Activated T-helper 2 cell treated with anti-CD3 and anti-CD28 coated beads, Interferon-gamma antibody, Interleukin-2, Interleukin-4, amounts not matched to agents 10 μg/mL and 5 μg/mL and 100 μg/mL, durations not matched to agents 14 hours and 24 hours and 36 hours (primary cell): ENCODE data around the gene LHFPL3. TPM values are rescaled to one million over a fixed set of nuclear protein-coding genes. Genes with fewer than 3 reads are reported as not detected.

Experiments used
- DNase-seq: peaks from one replicate; pipeline ENCODE4 v3.0.0; 2021; ENCODE audit warnings: low spot score
- H3K27ac Mint-ChIP-seq: one replicate; pipeline ENCODE4 v1.8.0; 2021; ENCODE audit warnings: mixed read lengths
- H3K27me3 Mint-ChIP-seq: one replicate; pipeline ENCODE4 v1.8.0; 2021; ENCODE audit warnings: low read depth, mixed read lengths
- H3K36me3 Mint-ChIP-seq: one replicate; pipeline ENCODE4 v1.8.0; 2021; ENCODE audit warnings: low read depth, mixed read lengths
- H3K4me1 Mint-ChIP-seq: one replicate; pipeline ENCODE4 v1.8.0; 2021; ENCODE audit warnings: low read depth, mixed read lengths
- H3K4me3 Mint-ChIP-seq: one replicate; pipeline ENCODE4 v1.8.0; 2021; ENCODE audit warnings: low read depth, mild to moderate bottlenecking, moderate library complexity, mixed read lengths
- H3K9me3 Mint-ChIP-seq: one replicate; pipeline ENCODE4 v1.8.0; 2021; ENCODE audit warnings: mixed read lengths
- intact Hi-C: fragments of 100-400 bp; cut with micrococcal nuclease; formaldehyde crosslinking; loops from one replicate; pipeline ENCODE4 v1.15.1; 2023
- total RNA-seq: library from RNA; stranded (reverse); gene quantifications from 2 replicates; pipeline ENCODE4 v1.2.3, GENCODE V29; 2022

Gene LHFPL3
- total RNA-seq, 1 donor from 2014 or later: not detected

DNA sequence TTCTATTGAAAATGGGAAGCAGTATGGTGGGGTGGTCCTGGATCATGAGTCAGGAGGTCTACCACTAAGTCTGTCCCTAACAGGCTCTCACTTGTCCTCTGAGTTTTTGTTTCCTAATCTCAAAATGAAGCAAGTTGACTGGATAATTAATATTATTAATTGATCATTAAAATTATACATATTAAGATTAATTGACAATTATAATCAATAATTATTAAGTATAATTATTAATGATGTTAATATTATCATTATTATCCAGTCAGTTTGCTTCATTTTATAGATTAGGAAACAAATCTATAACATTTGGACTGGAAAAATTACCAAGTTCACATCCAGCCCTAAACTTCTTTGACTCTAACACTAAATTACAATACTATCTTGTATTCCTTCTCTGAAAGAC is 511.4 kb downstream of the LHFPL3 start:
- intact Hi-C loops: no loop called here
- peaks cover 24% of the 10 kb centered on the region for H3K27me3 Mint-ChIP-seq

DNA sequence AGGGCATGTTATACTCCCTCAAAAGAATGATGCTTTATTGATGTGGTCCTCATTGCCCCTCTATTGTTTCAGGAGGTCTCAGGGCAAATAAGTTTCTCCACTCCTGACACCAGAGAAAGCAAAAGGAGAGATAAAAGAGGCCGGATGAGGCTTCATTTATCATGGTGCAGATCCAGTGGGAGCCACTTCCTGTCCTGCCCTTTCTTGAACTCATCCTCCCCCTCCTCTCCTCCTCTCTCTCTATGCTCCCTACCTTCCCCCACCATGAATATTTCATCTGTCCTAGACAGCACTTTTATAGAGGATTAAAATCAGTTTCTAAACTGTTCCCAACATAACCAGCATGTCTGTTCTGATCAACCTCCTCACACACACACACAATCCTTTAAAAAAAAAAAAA is 513.4 kb downstream of the LHFPL3 start:
- no peaks in the 10 kb centered on the region for H3K36me3 Mint-ChIP-seq
- DNase-seq: no peak
- H3K27ac Mint-ChIP-seq: no peak overlapping the region
- intact Hi-C loops: no loop called here
- no peak overlapping the region for H3K4me3 Mint-ChIP-seq
- no peaks in the 10 kb centered on the region for H3K9me3 Mint-ChIP-seq
- no peaks in the 10 kb centered on the region for H3K4me1 Mint-ChIP-seq
- peaks cover 29% of the 10 kb centered on the region for H3K27me3 Mint-ChIP-seq

More for the DNA sequence above, 511.4 kb downstream of the LHFPL3 start:
- Mint-ChIP-seq H3K36me3 (no peaks in the 10 kb centered on the region), H3K4me1 (no peaks in the 10 kb centered on the region), H3K9me3 (no peaks in the 10 kb centered on the region), H3K4me3 (no peak overlapping the region), H3K27ac (no peak overlapping the region)
- DNase-seq: no peak

DNA sequence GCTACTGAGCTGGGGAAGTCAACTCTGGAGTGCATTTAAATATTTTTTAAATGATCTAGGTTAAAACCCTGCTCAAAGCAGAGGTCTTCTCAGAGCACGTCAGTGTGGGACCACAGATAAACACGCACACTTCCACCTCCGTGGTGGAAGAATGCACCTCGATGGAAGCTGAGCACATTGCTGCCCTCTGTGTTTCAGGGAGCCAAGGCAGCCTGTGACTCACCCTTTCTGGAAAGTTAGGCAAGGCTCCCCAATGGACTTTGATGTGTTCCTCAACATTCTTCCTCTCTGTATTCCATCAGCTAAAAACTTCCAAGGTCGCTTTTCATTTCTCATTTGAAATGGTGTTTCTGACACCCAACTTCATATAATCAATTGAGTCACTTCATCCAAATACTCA is 514.8 kb downstream of the LHFPL3 start:
- DNase-seq: no peak
- no peaks in the 10 kb centered on the region for H3K4me1 Mint-ChIP-seq
- peaks cover 26% of the 10 kb centered on the region for H3K27me3 Mint-ChIP-seq
- H3K9me3 Mint-ChIP-seq: no peaks in the 10 kb centered on the region
- no peaks in the 10 kb centered on the region for H3K36me3 Mint-ChIP-seq
- H3K27ac Mint-ChIP-seq: no peak overlapping the region
- H3K4me3 Mint-ChIP-seq: no peak overlapping the region
- intact Hi-C loops: no loop called here

DNA sequence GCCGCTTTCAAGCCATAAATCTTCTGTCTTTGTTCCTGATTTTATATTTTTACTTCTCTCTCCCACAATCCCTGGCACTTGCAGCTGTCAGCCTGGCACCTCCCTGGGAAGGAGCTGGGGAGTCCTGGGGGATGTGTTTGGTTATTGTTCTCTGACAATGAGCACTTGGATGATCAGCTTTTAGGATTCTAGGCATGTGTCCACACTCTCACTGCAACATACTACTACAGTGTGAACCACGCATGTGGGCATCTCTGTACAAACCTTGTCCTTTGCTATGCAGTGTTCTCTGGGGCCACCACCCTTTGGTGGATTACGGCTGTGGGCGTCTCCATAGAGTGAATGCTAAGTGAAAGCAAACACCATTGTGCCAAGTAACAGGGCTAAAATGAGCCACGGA is 517.2 kb downstream of the LHFPL3 start:
- no peak for DNase-seq
- H3K4me1 Mint-ChIP-seq: no peaks in the 10 kb centered on the region
- no peaks in the 10 kb centered on the region for H3K36me3 Mint-ChIP-seq
- H3K9me3 Mint-ChIP-seq: no peaks in the 10 kb centered on the region
- H3K4me3 Mint-ChIP-seq: no peak overlapping the region
- H3K27me3 Mint-ChIP-seq: peaks cover 20% of the 10 kb centered on the region
- intact Hi-C loops: no loop called here
- H3K27ac Mint-ChIP-seq: no peak overlapping the region

DNA sequence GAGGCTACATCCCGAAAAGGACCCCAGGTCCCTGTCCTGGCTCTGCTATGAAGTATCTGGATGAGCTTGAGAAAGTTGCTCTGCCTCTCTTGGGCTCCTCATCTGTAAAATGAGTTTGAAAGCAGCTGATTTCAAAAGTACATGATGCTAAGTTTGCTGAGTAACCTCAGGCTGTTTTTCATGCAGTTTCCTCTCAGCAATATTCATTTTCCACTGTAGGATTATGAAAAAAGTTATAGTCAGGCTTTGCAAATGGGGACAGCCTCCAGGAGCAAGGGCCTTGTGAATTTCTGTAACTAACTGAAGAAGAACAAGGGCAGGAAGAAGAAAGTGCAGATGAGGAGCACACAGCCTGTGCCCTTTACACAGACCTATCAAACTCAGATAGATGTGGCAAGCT is 518.3 kb downstream of the LHFPL3 start:
- no peak overlapping the region for H3K27ac Mint-ChIP-seq
- intact Hi-C loops: no loop called here
- H3K27me3 Mint-ChIP-seq: peaks cover 17% of the 10 kb centered on the region
- no peaks in the 10 kb centered on the region for H3K4me1 Mint-ChIP-seq
- DNase-seq: no peak
- H3K4me3 Mint-ChIP-seq: no peak overlapping the region
- no peaks in the 10 kb centered on the region for H3K36me3 Mint-ChIP-seq
- H3K9me3 Mint-ChIP-seq: no peaks in the 10 kb centered on the region

DNA sequence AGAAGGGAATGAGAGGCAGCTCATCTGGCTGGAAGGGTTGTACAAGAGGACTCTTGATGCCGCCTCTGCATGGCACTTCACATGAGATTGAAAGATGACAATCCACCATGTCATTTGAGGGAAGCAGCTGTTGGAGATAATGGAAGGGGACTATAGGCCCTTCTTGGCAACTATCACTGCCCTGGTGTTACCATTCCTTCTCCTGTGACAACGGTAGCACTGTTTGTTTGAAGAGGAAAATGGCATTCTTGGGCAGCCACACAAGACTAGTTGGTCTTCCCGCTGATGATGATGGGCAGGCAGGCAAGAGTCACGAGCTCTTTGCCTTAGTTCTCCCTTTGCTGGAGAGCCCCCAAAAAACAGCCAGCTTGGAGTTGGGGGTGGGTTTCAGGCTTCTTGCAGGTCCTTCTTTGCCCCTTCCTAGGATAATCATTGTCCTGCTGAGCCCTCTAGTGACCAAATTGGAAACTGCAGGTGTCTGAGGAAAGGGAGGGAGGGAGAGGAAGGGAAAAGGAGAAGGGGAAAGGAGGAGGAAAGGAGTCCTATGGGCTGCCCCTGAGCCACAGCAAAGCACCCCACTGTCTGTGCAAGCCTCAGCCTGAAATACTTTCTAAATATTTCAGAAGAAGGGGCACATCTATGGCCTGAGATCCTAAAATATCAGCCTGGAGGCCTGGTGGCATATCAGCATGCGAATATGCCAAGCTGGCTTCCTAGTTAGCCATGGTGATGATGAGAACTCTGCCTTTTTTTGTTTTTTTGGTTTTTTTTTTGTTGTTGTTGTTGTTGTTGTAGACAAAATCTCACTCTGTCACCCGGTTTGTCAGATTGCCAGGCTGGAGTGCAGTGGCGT is 520.0 kb downstream of the LHFPL3 start:
- intact Hi-C loops: loop anchor here (1.0 kb wide), 1 partner anchor 617 kb away; no protein-coding TSS in a partner anchor
- Mint-ChIP-seq H3K9me3 (no peaks in the 10 kb centered on the region), H3K27ac (no peak overlapping the region), H3K4me3 (no peak overlapping the region), H3K36me3 (no peaks in the 10 kb centered on the region), H3K27me3 (peaks cover 24% of the 10 kb centered on the region), H3K4me1 (no peaks in the 10 kb centered on the region)
- DNase-seq: peak; percentile 20

DNA sequence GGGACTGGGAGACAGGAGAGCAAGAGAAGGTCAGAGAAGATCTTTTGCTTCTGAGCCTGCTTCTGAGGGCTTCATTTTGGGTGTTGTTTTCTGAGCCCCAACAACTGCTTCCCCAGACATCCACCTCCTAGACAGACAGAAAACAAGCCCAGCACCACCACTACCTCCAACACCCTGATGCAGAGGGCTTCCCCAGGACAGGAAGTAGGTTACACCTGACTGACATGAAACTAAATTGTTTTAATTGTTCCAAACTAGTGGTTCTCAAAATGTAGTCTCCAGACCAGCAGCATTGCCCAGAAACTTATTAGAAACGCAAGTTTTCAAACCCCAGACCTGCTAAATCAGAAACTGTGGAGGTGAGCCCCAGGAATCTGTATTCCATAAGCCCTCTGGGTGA is 522.0 kb downstream of the LHFPL3 start:
- H3K4me3 Mint-ChIP-seq: no peak overlapping the region
- no peaks in the 10 kb centered on the region for H3K4me1 Mint-ChIP-seq
- no peaks in the 10 kb centered on the region for H3K9me3 Mint-ChIP-seq
- DNase-seq: no peak
- H3K27me3 Mint-ChIP-seq: peaks cover 22% of the 10 kb centered on the region
- intact Hi-C loops: no loop called here
- H3K36me3 Mint-ChIP-seq: no peaks in the 10 kb centered on the region
- H3K27ac Mint-ChIP-seq: no peak overlapping the region

DNA sequence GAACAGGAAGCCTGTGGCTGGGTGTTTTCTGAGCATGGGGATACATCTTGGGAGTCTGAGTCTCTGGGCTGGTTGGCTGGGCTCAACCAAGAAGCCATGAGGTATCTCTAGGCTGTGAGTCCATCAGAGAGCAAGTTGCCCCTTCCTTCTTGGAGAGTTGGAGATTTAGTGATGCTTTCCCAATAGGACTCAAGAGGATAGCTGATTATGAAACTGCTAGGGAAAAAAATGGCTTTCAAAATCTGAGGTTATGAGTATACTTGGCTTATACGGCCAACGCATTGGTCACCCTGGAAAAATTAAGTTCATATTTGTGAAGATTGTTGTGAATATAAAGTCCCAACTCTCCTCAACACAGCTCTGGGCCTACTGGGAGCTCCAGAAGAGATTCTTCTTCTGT is 522.9 kb downstream of the LHFPL3 start:
- no peak for DNase-seq
- H3K27me3 Mint-ChIP-seq: peaks cover 14% of the 10 kb centered on the region
- H3K4me1 Mint-ChIP-seq: no peaks in the 10 kb centered on the region
- H3K27ac Mint-ChIP-seq: no peak overlapping the region
- intact Hi-C loops: no loop called here
- no peaks in the 10 kb centered on the region for H3K9me3 Mint-ChIP-seq
- H3K36me3 Mint-ChIP-seq: no peaks in the 10 kb centered on the region
- no peak overlapping the region for H3K4me3 Mint-ChIP-seq

DNA sequence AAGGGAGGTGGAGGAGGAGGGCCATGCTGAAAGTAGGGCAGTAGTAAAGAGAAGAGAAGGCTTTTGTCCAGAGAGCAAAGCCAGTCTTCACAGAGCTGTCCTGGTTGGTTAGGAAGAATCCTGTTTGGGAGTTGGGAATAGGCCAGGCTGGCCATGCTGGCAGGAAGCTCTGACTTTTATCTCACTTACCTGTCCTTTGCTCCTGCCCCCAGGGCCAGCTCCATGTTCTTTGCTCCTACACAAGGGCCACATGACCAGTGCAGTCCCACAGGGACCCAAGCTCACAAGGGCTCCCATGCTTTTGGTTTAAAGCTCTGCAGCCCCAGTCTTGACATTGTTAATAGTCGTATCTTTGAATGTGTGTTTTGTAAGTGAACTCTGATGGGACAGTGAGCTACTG is 524.0 kb downstream of the LHFPL3 start:
- Mint-ChIP-seq H3K27ac (no peak overlapping the region), H3K36me3 (no peaks in the 10 kb centered on the region), H3K27me3 (peaks cover 13% of the 10 kb centered on the region), H3K4me1 (peaks cover 6% of the 10 kb centered on the region), H3K4me3 (no peak overlapping the region), H3K9me3 (no peaks in the 10 kb centered on the region)
- DNase-seq: no peak
- intact Hi-C loops: no loop called here

DNA sequence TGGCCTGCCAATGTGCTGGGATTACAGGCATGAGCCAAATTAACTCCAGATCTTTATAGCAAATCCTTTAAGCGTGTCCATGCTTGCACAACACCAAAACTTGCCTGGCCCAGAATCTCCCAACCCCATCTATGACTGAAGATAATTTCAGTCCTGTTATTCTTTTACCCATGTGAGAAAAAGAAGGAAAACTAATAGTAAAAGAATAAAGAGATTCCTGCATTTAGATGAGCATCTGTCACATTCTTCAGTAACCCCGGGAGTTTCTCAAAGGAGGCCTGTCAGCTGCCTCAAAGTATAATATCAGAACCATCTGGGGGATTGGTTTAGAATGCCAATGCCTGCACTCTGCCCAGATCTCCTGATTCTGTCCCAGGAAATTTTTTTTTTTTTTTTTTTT is 527.5 kb downstream of the LHFPL3 start:
- no peak for DNase-seq
- intact Hi-C loops: no loop called here
- H3K27me3 Mint-ChIP-seq: peaks cover 13% of the 10 kb centered on the region
- no peaks in the 10 kb centered on the region for H3K36me3 Mint-ChIP-seq
- no peak overlapping the region for H3K4me3 Mint-ChIP-seq
- no peaks in the 10 kb centered on the region for H3K9me3 Mint-ChIP-seq
- H3K4me1 Mint-ChIP-seq: peaks cover 18% of the 10 kb centered on the region
- H3K27ac Mint-ChIP-seq: no peak overlapping the region

DNA sequence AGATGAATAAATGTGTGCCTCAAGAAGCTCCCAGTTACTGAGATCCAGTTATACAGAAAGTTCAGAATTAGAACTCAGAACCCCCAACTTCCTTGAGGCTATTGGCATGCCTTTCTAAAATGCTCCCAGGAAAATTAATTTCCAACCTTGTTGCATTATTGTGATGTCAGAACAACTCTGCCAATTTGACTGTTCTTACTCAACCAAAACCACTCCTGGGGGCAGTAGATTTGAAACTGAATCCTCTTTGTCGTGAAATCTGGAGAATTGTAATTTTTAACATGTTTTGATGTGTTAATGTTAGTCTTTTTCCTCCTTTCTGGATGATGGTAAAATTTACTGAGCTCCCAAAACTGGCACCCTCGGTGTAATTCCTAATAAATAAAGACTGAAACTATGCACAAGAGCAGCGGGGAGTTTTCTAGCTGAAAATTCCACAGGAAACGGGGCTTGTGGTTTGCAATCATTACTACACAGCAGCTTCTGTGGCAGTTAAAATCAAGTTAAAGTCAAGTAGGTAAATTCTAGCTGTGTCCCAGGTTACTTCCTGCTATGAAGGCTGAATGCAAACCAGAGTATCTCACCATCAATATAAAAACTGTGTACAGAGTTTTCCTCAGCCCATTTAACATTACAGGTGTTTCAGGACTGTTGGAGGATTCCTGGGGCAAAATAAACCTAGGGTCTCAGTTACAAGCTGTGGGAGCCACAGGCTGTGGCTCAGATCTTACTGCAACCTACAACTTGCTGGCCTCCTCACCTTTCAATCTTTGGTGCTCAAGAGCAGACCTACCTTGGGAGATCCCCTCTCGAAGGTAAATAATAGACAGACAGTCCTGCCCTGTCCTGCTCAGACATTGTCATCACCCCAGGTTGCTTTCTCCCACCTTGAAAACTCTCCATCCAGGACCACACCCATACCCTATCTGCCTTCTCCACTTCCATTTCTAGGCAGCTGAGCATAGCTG is 529.3 kb downstream of the LHFPL3 start:
- no peak overlapping the region for H3K4me3 Mint-ChIP-seq
- no peaks in the 10 kb centered on the region for H3K9me3 Mint-ChIP-seq
- H3K36me3 Mint-ChIP-seq: no peaks in the 10 kb centered on the region
- intact Hi-C loops: no loop called here
- no peak for DNase-seq
- H3K27ac Mint-ChIP-seq: no peak overlapping the region
- peaks cover 10% of the 10 kb centered on the region for H3K27me3 Mint-ChIP-seq
- H3K4me1 Mint-ChIP-seq: peaks cover 18% of the 10 kb centered on the region

DNA sequence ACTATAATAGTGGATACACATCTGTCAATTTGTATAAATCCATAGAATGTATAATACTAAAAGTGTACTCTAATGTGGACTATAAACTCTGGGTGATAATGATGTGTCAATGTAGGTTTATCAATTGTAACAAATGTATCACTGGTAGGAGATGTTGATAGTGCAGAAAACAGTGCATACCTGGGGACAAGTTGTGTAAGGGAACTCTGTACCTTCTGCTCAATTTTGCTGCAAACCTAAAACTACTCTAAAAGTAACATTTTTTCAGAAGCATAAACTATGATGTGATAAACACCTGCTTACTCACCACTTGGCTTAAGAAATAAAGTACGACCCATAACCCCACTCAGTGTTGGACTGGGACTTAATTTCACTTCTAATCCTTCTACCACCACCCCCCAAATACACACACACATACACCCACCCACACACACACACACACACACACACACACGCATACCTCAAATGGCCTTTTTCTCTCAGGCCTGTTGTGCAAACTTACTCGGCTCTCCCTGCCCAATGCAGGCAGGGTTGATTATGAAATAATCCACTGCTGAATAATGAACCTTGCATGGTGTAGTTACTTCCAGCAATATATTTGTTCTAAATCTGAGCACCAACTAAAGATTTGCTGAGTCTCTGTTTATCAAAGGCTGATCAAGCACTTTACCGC is 531.5 kb downstream of the LHFPL3 start:
- DNase-seq: no peak
- Mint-ChIP-seq H3K27me3 (peaks cover 8% of the 10 kb centered on the region), H3K36me3 (no peaks in the 10 kb centered on the region), H3K27ac (no peak overlapping the region), H3K4me3 (no peak overlapping the region), H3K9me3 (no peaks in the 10 kb centered on the region), H3K4me1 (peaks cover 18% of the 10 kb centered on the region)
- intact Hi-C loops: no loop called here
